ENCODE measurements around the gene POLR2B. TPM values are rescaled to one million over a fixed set of nuclear protein-coding genes. Genes with fewer than 3 reads are reported as not detected.

Gene POLR2B
- total RNA-seq, 2 experiments from 2014 or later, result 70.0 to 72.5 TPM

DNA sequence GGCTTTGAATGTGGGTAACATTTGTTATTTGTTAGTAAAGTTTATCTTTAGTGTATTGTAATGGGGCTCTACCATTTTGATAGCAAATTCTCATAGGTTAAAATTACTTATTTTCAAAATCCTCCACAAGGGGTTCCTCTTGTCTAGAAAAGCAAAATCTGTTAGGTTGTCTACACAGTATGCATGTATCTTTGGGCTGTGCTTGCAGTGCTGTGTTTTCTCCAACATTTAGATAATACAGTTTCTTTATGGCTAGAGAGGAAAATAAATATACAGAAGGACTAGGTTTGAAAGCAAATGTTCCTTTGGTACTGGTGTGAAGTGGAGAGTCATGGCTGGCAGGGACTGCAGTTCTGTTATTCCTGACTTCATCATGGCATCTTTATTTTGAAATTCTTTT is 40.3 kb downstream of the POLR2B start:
- ChIA-PET POLR2A (no interaction called here), CTCF (no interaction called here)
- no peak for ATAC-seq (ENCODE audit: poor library complexity)
- H3K36me3 ChIP-seq (ENCODE audit: insufficient read depth, low read length), result peaks cover 93% of the 10 kb centered on the region
- no peak for TF ChIP-seq CTCF (IDR thresholded peaks at IDR 0.05)
- H3K27me3 ChIP-seq (ENCODE audit: control insufficient read depth in 1 of 2, insufficient read depth in 2 of 2, low read length in 2 of 2), result no peaks in the 10 kb centered on the region
- intact Hi-C loops (cut with DNase I, micrococcal nuclease), result no loop called here
- H3K4me3 Mint-ChIP-seq, result no peak overlapping the region
- no peaks in the 10 kb centered on the region for H3K27me3 Mint-ChIP-seq
- no peak overlapping the region for H3K4me3 ChIP-seq (ENCODE audit: low read length)
- H3K36me3 Mint-ChIP-seq (ENCODE audit: low read depth), result peaks cover 93% of the 10 kb centered on the region
- H3K4me1 Mint-ChIP-seq (ENCODE audit: low read depth), result no peaks in the 10 kb centered on the region
- DNase-seq, result no peak
- no peak overlapping the region for H3K27ac ChIP-seq (ENCODE audit: low read depth in 1 of 2, low read length in 2 of 2)
- no peaks in the 10 kb centered on the region for H3K9me3 Mint-ChIP-seq
- H3K27ac Mint-ChIP-seq, result peak overlapping the region; percentile 0
- H3K4me1 ChIP-seq (ENCODE audit: insufficient read depth, low read length), result no peaks in the 10 kb centered on the region
- no peaks in the 10 kb centered on the region for H3K9me3 ChIP-seq (ENCODE audit: control insufficient read depth in 1 of 2, insufficient read depth in 1 of 2, low read length in 2 of 2)

DNA sequence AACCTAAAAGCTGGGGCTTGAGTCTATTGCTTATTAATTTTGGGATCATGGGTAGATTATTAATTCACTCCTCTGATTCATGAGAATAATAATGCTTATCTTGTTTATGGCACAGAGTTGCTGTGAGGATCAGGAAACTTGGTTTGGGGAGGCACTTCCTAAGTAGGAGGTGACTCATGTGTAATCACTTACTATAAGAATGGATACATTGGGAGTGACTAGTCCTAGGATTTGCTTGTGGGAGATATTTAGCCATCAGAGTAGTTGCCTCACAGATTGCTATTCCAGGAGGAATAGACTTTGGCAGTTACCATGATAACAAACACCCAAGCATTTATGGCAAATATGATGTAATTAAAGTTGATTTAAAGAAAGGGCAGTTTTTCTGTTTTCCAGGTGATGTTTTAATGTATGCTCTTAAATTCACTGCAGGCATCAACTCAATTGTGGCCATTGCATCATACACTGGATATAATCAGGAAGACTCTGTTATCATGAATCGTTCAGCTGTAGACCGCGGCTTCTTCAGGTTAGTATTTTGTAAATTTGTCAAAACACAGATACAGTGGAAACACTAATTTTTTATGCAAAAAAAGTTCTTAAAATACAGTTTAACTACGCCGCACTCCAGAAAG is 41.9 kb downstream of the POLR2B start:
- H3K4me1 ChIP-seq (ENCODE audit: insufficient read depth, low read length), result no peaks in the 10 kb centered on the region
- H3K27ac ChIP-seq (ENCODE audit: low read depth in 1 of 2, low read length in 2 of 2), result no peak overlapping the region
- ChIA-PET CTCF (no interaction called here), POLR2A (no interaction called here)
- no peaks in the 10 kb centered on the region for H3K9me3 Mint-ChIP-seq
- H3K36me3 ChIP-seq (ENCODE audit: insufficient read depth, low read length), result peaks cover 97% of the 10 kb centered on the region
- intact Hi-C loops (cut with DNase I, micrococcal nuclease), result loop anchor here in 1 of 2 experiments (10.0 kb wide), 1 partner anchor 536 kb away; no protein-coding TSS in a partner anchor
- no peaks in the 10 kb centered on the region for H3K9me3 ChIP-seq (ENCODE audit: control insufficient read depth in 1 of 2, insufficient read depth in 1 of 2, low read length in 2 of 2)
- ATAC-seq (ENCODE audit: poor library complexity) (no peak), DNase-seq (no peak)
- H3K4me3 Mint-ChIP-seq, result no peak overlapping the region
- no peaks in the 10 kb centered on the region for H3K4me1 Mint-ChIP-seq (ENCODE audit: low read depth)
- H3K27me3 Mint-ChIP-seq, result no peaks in the 10 kb centered on the region
- TF ChIP-seq CTCF (IDR thresholded peaks at IDR 0.05), result no peak
- H3K27me3 ChIP-seq (ENCODE audit: control insufficient read depth in 1 of 2, insufficient read depth in 2 of 2, low read length in 2 of 2), result no peaks in the 10 kb centered on the region
- peaks cover 96% of the 10 kb centered on the region for H3K36me3 Mint-ChIP-seq (ENCODE audit: low read depth)
- no peak overlapping the region for H3K27ac Mint-ChIP-seq
- no peak overlapping the region for H3K4me3 ChIP-seq (ENCODE audit: low read length)

DNA sequence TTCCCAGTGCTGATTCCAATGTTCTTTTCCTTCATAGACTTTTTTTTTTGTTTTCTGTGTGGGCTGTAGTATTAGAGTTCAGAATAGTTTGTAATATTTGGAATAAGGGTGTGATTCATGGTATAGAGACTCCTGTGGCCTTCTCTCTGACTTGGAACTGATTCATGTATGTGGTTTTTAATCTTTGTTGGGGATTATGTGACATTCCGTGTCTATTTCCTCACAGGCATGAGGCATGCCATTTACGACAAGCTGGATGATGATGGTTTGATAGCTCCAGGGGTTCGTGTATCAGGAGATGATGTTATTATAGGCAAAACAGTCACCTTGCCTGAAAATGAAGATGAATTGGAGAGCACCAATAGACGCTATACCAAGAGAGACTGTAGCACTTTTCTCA is 44.4 kb downstream of the POLR2B start:
- H3K4me3 ChIP-seq (ENCODE audit: low read length), result no peak overlapping the region
- POLR2A ChIA-PET, result no interaction called here
- Mint-ChIP-seq H3K4me1 (ENCODE audit: low read depth) (no peaks in the 10 kb centered on the region), H3K9me3 (no peaks in the 10 kb centered on the region), H3K27me3 (no peaks in the 10 kb centered on the region), H3K27ac (no peak overlapping the region), H3K36me3 (ENCODE audit: low read depth) (peaks cover 98% of the 10 kb centered on the region), H3K4me3 (no peak overlapping the region)
- no peak overlapping the region for H3K27ac ChIP-seq (ENCODE audit: low read depth in 1 of 2, low read length in 2 of 2)
- H3K27me3 ChIP-seq (ENCODE audit: control insufficient read depth in 1 of 2, insufficient read depth in 2 of 2, low read length in 2 of 2), result no peaks in the 10 kb centered on the region
- DNase-seq (no peak), ATAC-seq (ENCODE audit: poor library complexity) (no peak)
- peaks cover 97% of the 10 kb centered on the region for H3K36me3 ChIP-seq (ENCODE audit: insufficient read depth, low read length)
- intact Hi-C loops (cut with DNase I, micrococcal nuclease), result loop anchor here in 1 of 2 experiments (2.0 to 10.0 kb wide), 2 partner anchors 22 to 538 kb away; no protein-coding TSS in a partner anchor
- TF ChIP-seq CTCF (IDR thresholded peaks at IDR 0.05), result no peak
- H3K9me3 ChIP-seq (ENCODE audit: control insufficient read depth in 1 of 2, insufficient read depth in 1 of 2, low read length in 2 of 2), result no peaks in the 10 kb centered on the region
- H3K4me1 ChIP-seq (ENCODE audit: insufficient read depth, low read length), result no peaks in the 10 kb centered on the region
- CTCF ChIA-PET, result no interaction called here
